GM10266 (cell line): ENCODE measurements around the gene CRABP2.

Source experiments
- DNase-seq: peaks from one replicate; pipeline ENCODE4 v3.0.0; 2012; ENCODE audit errors: extremely low spot score
- CTCF ChIP-seq: IDR thresholded peaks from 2 replicates; pipeline ENCODE4 v1.5.1; 2012; ENCODE audit warnings: mild to moderate bottlenecking, low read depth; ENCODE audit not compliant: control insufficient read depth, insufficient read depth; ENCODE audit errors: missing control alignments

CRABP2 gene

GRCh38 chr1:156744786-156745419 lies 39.5 kb upstream of the CRABP2 start:
- TF ChIP-seq CTCF: no peak
- DNase-seq: no peak

- no peak for DNase-seq
- no peak for TF ChIP-seq CTCF
Observed at GRCh38 chr1:156744344-156744743, 39.0 kb upstream of the CRABP2 start.

- DNase-seq: no peak
- TF ChIP-seq CTCF: no peak
Observed at GRCh38 chr1:156743367-156744302, 38.3 kb upstream of the CRABP2 start.

- TF ChIP-seq CTCF: no peak
- no peak for DNase-seq
Observed at GRCh38 chr1:156742801-156743200, 37.4 kb upstream of the CRABP2 start.

GRCh38 chr1:156742017-156742416 lies 36.6 kb upstream of the CRABP2 start:
- DNase-seq: no peak
- no peak for TF ChIP-seq CTCF

GRCh38 chr1:156741481-156741983 lies 36.1 kb upstream of the CRABP2 start:
- TF ChIP-seq CTCF: no peak

More at GRCh38 chr1:156741481-156741983, 36.1 kb upstream of the CRABP2 start:
- no peak for DNase-seq
